SK-N-MC (cell line): ENCODE data around the gene CTSA.
A peak's percentile ranks its signal among the peaks of the same experiment; 100 is the strongest.

Experiments
- EZH2 ChIP-seq: fragments of 200-600 bp; sonication (generic); IDR thresholded peaks from one replicate; pipeline ENCODE4 v1.6.1; 2017; ENCODE audit warnings: antibody characterized with exemption
- POLR2AphosphoS5 ChIP-seq: IDR thresholded peaks from 2 replicates; pipeline ENCODE4 v1.6.1; 2012; ENCODE audit warnings: mild to moderate bottlenecking, low read depth, low read length, borderline replicate concordance

DNA sequence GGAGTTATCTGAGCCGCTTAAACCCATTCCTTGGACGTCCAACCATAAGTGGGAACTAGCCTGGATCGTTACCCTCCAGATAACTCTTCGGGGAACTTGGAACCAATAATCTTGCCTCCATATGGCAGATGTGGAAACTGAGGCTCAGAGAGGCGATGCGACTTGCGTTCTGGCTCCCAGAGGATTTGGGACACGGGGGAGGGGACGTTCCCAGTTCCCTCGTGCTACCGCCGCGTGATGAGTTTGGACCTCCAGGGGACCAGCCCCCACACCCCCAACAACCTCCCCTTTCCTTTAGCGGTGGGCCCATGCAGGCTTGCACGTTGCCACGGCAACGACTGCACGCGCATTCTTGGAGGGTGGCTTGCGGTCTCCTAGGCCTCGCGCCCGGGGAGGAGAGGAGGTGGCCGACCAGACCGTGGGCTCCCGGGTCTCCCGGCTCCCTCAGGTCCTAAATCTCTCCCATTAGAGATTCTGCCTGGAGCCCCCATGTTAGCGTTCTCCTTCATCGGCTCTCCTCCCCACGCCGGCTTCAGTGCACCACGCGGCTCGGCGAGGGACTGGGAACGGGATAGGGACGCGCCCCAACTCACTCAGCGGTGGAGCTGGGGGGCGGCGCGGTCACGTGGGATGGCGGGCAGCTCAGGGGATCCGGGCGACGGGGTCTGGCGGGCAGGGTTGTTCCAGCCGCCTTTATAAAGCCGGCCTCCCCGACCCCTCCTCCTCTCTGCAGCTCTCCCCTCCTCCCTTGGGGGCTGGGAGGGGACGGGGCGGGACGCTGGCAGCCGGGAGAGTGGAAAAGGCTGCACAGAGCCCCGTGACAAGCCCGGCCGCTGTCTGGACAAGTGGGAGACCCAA, 20.6 kb downstream of the CTSA start, which contains the start of gene PLTP:
- TF ChIP-seq EZH2 (no peak), POLR2AphosphoS5 (peak; percentile 93)
